Breast epithelium (tissue), 4 donors: ENCODE results near the gene SORBS1. TPM values are rescaled to one million over a fixed set of nuclear protein-coding genes. Genes with fewer than 3 reads are reported as not detected.
A peak's percentile ranks its signal among the peaks of the same experiment; 100 is the strongest.

Experiments used
- DNase-seq, 2 donors: peaks; one replicate each; pipeline ENCODE4 v3.0.0-alpha.2; 2019; ENCODE audit warnings: low spot score in 2 of 2
- H3K27ac ChIP-seq, 2 donors: fragments of 200-600 bp; sonication (generic) in 1 of 2; one replicate each; pipeline ENCODE4 v1.5.1; 2016 to 2019; ENCODE audit warnings: mild to moderate bottlenecking in 1 of 2
- H3K27me3 ChIP-seq, 2 donors: fragments of 200-600 bp; sonication (generic) in 1 of 2; one replicate each; pipeline versions ENCODE4 v1.5.1 to v1.6.0; 2017 to 2019; ENCODE audit warnings: control low read depth in 1 of 2, mild to moderate bottlenecking in 1 of 2
- H3K36me3 ChIP-seq: fragments of 200-600 bp; one replicate; pipeline ENCODE4 v1.5.1; 2019
- H3K4me1 ChIP-seq, 2 donors: fragments of 200-600 bp; sonication (generic); one replicate each; pipeline ENCODE4 v1.5.1; 2016 to 2019; ENCODE audit warnings: control low read depth in 1 of 2
- H3K4me3 ChIP-seq, 3 donors: fragments of 200-600 bp; sonication (generic); 1 replicate in 2 of 3; 2 replicates in 1 of 3; pipeline ENCODE4 v1.5.1; 2016 to 2019; ENCODE audit warnings: mild to moderate bottlenecking in 3 of 3, moderate library complexity in 2 of 3
- H3K9me3 ChIP-seq, 2 donors: fragments of 200-600 bp; sonication (generic) in 1 of 2; one replicate each; pipeline ENCODE4 v1.5.1; 2016 to 2019; ENCODE audit warnings: control low read depth in 1 of 2
- CTCF ChIP-seq, 3 donors: fragments of 450-650 bp; IDR thresholded peaks; one replicate each; pipeline ENCODE4 v1.5.1; 2016 to 2017; ENCODE audit warnings: antibody characterized with exemption in 3 of 3, mild to moderate bottlenecking in 3 of 3, moderate library complexity in 3 of 3
- POLR2A ChIP-seq: fragments of 450-650 bp; IDR thresholded peaks from one replicate; pipeline ENCODE4 v1.6.1; 2016; ENCODE audit warnings: antibody characterized with exemption, mild to moderate bottlenecking, moderate library complexity
- POLR2AphosphoS5 ChIP-seq, 3 donors: sonication (generic); formaldehyde crosslinking; IDR thresholded peaks; one replicate each; pipeline ENCODE4 v1.6.1; 2017; ENCODE audit warnings: antibody characterized with exemption in 3 of 3
- intact Hi-C: fragments of 100-400 bp; cut with DNase I; formaldehyde crosslinking; loops from one replicate; pipeline ENCODE4 v1.15.1; 2023; ENCODE audit warnings: low total_unique reads
- total RNA-seq, 3 donors: library from RNA; depleted of rRNA; stranded (reverse); fragments of >200 nt; gene quantifications; one replicate each; pipeline ENCODE4 v1.1.0, GENCODE V29; 2016

SORBS1 gene
- total RNA-seq, 3 donors from 2014 or later = 156 to 455 (median 200) TPM

GRCh38 chr10:95329296-95329695, 231.9 kb downstream of the SORBS1 start:
- intact Hi-C loops = no loop called here
- Histone ChIP-seq H3K27me3 (no peaks in the 10 kb centered on the region), H3K27ac (peak overlapping the region in 1 of 2 donors; percentile 29), H3K36me3 (no peaks in the 10 kb centered on the region), H3K4me1 (peaks cover 2 to 6% of the 10 kb centered on the region in 2 donors), H3K9me3 (no peaks in the 10 kb centered on the region), H3K4me3 (no peak overlapping the region)
- DNase-seq = peak in 1 of 2 donors; percentile 14
- TF ChIP-seq CTCF (IDR thresholded peaks at IDR 0.05) = no peak
- TF ChIP-seq POLR2A = no peak
- no peak for TF ChIP-seq POLR2AphosphoS5 (IDR thresholded peaks at IDR 0.05)

GRCh38 chr10:95328013-95328412, 233.2 kb downstream of the SORBS1 start:
- DNase-seq = no peak
- H3K27me3 ChIP-seq = no peaks in the 10 kb centered on the region
- TF ChIP-seq CTCF (IDR thresholded peaks at IDR 0.05) (no peak), POLR2AphosphoS5 (IDR thresholded peaks at IDR 0.05) (no peak), POLR2A (no peak)
- no peaks in the 10 kb centered on the region for H3K36me3 ChIP-seq
- intact Hi-C loops = no loop called here
- H3K4me1 ChIP-seq = peaks cover 0 to 6% of the 10 kb centered on the region in 2 donors
- peak overlapping the region; percentile 71 to 73 for H3K27ac ChIP-seq
- H3K4me3 ChIP-seq = no peak overlapping the region
- no peaks in the 10 kb centered on the region for H3K9me3 ChIP-seq

GRCh38 chr10:95327367-95327766, 233.8 kb downstream of the SORBS1 start:
- DNase-seq = peak; percentile 61 to 65
- peak overlapping the region; percentile 71 to 73 for H3K27ac ChIP-seq
- TF ChIP-seq POLR2A (no peak), POLR2AphosphoS5 (IDR thresholded peaks at IDR 0.05) (no peak), CTCF (IDR thresholded peaks at IDR 0.05) (peak in 2 of 3 donors; percentile 18 to 26)

GRCh38 chr10:95326396-95326795, 234.8 kb downstream of the SORBS1 start:
- DNase-seq = peak in 1 of 2 donors; percentile 5
- intact Hi-C loops = no loop called here

More at GRCh38 chr10:95327367-95327766, 233.8 kb downstream of the SORBS1 start:
- no peaks in the 10 kb centered on the region for H3K36me3 ChIP-seq
- peaks cover 0 to 6% of the 10 kb centered on the region in 2 donors for H3K4me1 ChIP-seq
- H3K27me3 ChIP-seq = no peaks in the 10 kb centered on the region
- H3K9me3 ChIP-seq = no peaks in the 10 kb centered on the region
- intact Hi-C loops = no loop called here
- H3K4me3 ChIP-seq = no peak overlapping the region

GRCh38 chr10:95325863-95326262, 235.3 kb downstream of the SORBS1 start:
- DNase-seq = no peak
- Histone ChIP-seq H3K9me3 (no peaks in the 10 kb centered on the region), H3K4me3 (no peak overlapping the region), H3K4me1 (peaks cover 0 to 6% of the 10 kb centered on the region in 2 donors), H3K27ac (no peak overlapping the region), H3K27me3 (no peaks in the 10 kb centered on the region), H3K36me3 (no peaks in the 10 kb centered on the region)
- intact Hi-C loops = no loop called here
- no peak for TF ChIP-seq POLR2AphosphoS5 (IDR thresholded peaks at IDR 0.05)
- no peak for TF ChIP-seq CTCF (IDR thresholded peaks at IDR 0.05)
- TF ChIP-seq POLR2A = no peak

More at GRCh38 chr10:95326396-95326795, 234.8 kb downstream of the SORBS1 start:
- peaks cover 0 to 6% of the 10 kb centered on the region in 2 donors for H3K4me1 ChIP-seq
- no peak overlapping the region for H3K27ac ChIP-seq
- H3K36me3 ChIP-seq = no peaks in the 10 kb centered on the region
- no peak for TF ChIP-seq POLR2AphosphoS5 (IDR thresholded peaks at IDR 0.05)
- no peak for TF ChIP-seq POLR2A
- no peak for TF ChIP-seq CTCF (IDR thresholded peaks at IDR 0.05)
- no peak overlapping the region for H3K4me3 ChIP-seq
- H3K9me3 ChIP-seq = no peaks in the 10 kb centered on the region
- H3K27me3 ChIP-seq = no peaks in the 10 kb centered on the region
